Embryonic facial prominence (tissue), 1 donor: ENCODE results near the gene MAP3K15.

Experiments
- DNase-seq: peaks from one replicate; pipeline ENCODE4 v3.0.0-alpha.2; 2016; ENCODE audit errors: extremely low spot score

MAP3K15 gene

DNA sequence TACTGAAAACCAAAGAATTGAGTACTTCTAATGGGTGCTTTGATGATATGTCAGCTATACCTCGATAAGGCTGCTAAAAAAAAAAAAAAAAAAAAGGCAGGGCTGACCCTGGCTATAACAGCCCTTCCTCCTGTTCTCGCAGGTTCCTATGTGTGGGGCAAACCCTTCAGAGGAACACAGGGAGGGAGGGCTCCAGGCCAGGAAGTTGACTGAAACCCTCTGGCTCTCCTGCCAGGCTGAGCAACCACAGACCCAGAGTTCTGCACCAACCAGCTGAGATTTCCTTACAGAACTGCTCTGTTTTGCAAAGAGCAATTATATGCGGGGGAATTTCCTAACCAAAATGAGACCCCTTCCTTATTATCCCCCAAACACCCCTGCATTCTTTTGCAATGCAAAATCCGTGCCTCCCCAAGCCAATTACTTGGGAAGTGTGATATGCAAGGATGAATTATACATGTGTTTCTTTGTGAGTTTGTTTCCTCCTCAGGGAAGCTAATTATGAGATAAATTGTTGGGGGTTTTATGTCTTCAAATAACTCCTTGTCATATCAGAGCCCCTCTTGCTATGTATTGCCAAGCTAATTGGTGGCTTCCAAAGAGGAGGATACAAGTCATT, 126.0 kb downstream of the MAP3K15 start:
- no peak for DNase-seq

DNA sequence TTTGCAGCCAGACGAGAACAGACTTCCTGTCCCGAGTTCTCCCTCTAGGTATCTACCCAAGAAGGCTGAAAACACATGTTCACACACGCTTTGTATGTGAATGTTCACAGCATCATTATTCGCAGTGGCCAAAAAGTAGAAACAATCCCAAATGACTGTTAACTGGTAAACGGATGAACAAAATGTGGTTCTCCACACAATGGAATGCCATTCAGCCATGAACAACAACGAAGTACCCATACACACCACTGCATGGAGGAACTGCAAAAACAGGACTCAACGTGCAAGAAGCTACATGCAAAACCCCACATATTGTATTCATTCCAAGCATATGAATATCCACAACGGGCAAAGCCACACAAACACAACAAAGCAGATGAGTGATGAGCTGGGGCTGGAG, 126.6 kb downstream of the MAP3K15 start:
- DNase-seq: no peak

DNA sequence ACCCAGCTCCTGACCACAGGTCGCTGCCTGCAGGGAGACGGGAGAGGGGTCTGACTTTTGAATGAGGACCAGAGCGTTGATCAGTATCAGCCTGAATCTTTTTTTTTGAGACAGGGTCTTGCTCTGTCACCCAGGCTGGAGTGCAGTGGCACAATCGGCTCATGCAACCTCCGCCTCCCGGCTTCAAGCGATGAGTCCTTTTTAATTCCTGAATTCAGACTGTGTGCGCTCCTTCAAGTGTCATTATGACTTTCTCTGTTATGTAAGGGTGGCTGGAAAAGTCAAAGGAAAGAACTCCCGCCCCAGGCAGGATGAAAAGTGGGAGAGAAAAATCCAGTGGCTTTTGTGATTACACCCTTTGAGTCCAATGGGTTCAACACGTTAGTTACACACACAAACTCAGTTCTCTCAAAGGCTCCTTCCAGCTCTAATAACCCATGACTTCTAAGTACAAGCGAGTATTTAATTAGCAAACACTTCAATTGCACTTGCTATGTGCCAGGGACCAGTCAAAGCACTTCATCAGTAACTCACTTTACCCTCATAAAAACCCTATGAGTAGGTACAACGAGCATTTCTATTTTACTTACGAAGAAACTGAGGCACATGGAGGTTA, 127.1 kb downstream of the MAP3K15 start:
- no peak for DNase-seq

DNA sequence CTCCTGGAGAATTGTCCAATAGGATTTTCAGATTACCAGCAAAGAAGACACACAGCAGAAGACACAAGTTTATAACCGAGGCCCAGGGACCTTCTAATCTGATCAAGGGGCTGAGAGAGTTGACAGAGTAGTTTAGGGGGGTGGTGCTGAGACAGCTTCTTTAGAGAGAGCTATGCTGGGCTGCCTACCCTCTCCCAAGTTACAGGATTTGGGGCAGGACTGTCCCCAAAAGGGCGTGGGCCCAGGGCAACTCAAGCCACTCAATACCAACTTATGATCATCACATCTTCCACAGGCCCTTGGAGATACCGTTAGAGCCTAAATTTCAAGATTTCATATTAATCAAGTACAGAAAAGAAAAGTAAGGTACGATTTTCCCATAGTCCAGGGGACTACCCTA, 128.6 kb downstream of the MAP3K15 start:
- DNase-seq: no peak

DNA sequence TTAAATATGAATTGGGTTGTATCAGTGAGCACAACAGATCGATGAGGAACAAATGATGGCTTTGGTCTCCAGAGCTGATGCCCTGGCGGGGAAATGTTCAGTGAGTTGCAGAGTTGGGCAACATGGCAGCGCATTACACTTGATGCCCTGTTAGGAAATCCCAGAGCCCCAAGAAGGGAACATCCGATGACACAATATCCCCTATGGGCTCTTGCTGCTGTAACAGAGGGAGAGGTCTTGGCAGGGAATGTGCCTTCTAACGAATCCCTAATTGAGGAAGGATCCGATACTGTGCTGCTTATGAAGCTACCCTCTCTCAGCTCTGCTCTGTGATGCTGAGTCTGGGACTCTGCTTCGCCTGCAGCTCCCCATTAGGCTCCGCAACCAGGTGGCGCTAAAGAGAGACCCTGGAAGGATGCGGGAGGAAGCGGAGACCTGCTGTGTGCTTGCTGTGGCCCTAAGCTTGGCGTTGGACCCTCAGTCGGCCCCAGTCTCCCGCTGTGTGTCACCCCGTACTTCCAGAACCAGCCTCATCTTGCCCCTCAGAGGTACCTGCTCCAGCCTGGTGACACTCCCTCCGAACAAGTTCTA, 132.7 kb downstream of the MAP3K15 start:
- DNase-seq: no peak

DNA sequence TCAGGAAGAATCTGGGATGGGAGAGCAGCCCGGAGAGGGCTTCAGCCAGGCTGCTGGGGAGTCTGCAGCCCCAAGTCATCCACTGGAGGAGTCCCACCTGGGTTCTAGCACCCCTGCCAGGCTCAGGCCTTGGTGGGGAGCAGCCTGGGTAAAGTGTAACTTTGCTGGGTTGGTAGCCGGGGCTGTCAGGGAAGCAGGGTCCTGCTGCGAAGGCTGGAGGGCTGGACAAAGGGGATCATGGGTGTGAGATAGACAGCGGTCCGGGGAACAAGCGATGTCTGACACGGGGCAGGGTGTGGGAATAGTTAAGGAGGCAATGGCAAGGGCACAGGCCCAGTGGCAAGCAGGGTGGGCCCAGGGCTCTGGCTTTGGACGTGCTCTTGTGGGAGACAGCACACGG, 134.0 kb downstream of the MAP3K15 start:
- no peak for DNase-seq

DNA sequence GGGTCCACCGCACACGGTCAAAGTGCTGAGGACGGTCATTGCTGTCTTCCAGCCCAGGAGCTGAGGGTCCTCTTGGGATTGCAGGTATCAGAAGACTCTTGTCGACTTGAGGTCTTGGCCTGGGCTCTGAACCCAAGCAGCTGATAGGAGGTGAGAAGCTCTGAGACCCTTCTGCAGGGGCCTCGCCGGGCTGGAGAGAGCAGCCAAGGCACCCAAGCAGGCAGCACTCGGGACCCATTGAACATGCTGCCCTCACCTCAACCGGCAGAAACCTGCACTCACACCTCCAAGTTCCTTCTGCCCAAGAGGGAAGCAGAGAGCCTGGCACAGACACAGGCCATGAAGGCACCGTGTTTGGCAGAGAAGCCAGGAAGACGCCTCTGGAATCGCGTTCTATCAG, 137.5 kb downstream of the MAP3K15 start:
- no peak for DNase-seq

DNA sequence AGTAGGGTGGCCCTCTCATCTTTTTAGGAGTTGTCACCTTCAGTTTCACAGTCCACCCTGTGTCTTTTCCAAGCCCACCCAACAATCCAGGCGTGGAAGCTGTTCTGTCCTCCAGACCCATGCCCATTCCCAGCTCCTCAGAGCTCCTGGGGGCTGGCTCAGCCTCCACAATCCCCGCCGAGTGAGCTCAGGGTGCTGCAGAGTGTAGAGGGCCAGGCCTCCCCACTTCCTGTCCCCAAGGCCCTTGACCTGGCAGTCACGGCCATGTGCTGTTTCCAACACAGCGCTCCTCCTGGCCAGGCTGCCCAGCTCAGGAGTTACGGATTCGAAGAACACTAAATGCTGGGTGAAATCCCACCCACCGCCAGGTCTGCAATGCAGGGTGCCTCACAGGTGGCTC, 139.8 kb downstream of the MAP3K15 start:
- no peak for DNase-seq

DNA sequence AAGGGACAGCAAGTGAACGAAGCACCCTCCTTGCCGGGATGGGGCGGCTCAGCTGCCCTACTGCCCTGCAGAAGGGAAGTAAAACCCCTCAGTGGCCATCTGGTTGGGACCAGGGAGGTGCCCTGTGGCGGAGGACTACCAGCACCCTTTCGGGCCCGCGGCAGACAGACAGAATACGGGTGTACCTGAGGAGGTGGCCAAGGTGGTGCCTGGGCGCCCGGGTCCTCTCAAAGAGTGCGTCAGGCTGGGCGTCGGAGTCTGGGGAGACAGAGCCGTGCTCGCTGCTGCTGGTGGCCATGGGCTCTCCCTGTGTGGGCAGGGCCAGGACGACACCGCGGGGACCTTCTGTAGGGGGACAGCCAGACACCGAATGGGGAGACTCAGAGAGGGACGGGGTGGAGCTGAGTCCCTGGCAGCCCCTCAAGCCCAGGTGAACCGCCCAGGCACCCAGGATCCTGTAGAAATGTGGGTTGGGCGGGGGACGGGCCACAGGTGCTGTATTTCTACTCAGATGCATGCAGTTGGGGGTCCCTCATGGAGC, 141.9 kb downstream of the MAP3K15 start:
- DNase-seq: no peak

DNA sequence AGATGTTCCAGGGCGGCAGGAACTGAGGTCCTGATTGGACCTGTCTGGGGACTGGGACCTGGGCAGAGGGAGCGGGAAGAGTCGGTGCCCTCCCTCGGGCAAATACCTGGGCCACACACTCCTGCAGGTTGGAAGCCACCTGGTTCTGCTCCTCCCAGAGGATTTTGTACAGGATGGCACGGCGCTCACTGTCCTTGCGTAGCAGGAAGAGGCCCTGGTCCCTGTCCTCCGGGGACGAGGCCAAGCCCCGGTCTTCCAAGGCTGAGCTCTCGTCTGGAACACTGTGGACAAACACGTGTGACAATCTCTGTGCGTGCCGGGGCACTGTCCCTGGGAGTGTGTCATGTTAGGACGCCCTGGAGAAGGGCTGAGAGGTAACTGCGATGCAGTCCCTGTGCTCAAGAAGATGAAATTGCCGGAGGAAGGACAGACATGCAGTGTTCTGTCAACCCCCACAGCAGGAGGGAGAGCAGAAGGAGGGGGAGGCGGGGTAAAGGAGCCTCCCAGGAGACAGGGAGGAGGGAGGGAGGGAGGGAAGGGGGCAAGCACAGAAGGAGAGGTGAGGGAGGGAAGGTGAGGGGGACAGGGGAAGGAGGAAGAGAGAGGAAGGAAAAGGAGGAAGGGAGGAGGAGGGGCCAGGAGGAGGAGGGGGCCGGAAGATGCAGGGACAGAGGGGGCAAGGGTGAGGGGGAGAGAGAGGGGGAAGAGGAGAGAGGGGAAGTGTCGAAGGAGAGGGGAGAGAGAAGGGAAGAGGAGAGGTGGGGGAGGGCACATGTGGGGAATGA, 142.6 kb downstream of the MAP3K15 start:
- no peak for DNase-seq

DNA sequence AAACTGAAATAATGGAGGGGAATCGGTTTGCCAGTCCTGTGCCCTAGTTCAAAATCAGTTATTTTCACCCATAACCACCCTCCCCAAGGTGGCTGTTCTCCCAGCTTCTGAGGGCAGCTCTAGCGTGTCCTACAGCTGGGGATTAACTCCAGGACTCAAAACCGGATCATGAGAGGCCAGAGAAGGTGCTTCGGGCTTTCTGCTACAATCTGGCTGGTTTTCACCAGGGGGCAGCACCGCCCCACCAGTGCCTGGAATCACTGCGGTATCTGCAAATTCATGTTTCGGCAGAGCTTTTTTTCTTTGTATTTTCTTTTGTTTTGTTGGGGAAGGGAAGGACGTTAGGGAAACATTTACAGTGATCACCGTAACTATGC, 143.2 kb downstream of the MAP3K15 start:
- DNase-seq: peak; percentile 56

DNA sequence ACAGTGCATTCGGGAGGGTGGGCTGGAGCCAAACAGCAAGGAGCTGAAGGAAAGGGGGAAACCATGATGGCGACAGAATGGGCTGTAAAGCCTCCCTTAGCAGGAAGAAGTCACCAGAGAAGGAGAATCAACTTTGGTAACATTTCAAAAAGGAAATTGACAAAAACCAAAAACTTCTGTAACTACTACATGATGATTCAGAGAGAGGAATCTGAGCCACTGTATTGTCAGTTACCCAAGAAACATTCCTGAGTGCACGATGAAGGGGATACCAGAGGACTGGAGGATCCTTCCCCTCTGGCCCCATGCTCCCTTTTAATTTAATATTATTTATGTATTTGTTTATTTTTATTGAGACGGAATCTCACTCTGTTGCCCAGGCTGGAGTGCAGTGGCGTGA, 145.2 kb downstream of the MAP3K15 start:
- no peak for DNase-seq

DNA sequence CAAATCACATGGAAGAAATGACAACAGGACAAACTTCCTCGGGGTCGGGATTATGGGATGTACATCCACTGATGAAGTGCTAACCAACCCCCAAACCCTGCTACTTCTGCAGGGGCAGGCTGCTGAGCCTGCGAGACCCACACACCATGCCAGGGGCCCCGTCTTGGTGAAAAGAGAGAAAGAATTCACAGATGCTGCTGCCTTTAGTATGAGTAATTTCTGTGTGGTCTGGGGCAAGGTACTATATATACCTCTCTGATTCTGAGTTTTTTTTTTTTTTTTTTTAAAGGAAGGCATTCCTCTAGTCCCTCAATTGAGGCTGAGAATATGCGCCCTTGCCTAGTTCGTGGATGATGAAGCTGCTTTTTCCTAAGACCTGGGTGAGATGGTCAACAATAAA, 146.7 kb downstream of the MAP3K15 start:
- DNase-seq: no peak

DNA sequence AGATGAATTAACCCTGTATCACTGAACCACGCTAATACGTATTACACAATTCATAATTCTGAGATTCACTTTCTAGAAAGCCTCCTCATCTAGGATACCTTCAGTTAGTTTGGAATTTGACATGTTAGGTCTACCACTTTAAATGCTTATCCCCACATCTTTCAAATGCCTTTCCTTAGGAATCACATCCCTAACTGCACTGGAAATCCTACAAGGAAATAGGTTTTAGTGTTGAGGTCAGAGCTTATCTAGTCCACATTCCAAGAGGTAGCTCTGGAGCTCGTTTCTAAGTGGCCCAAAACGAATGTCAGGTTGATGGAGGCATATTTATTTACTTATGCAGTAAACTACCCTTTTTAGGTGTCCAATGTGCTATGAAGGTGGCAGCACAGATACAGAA, 153.6 kb downstream of the MAP3K15 start:
- no peak for DNase-seq

DNA sequence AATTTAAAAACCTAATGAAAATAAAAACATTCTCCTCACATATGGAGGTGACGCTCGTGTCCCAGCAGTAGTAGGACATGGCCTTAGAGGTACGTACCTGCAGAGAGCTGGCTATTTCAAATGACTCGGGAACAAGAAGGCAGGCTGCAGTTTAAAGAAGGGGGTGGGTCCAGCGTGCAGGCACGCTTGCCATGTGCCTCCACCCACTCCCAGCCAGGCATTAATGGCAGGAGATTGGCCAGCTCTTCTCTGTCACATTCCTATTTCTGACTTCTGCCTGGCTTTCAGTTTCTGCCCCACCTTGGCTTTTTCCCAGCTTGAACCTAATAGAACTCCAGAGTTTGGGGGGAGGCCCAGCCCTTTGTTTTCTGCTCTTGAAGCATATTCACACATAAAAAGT, 154.4 kb downstream of the MAP3K15 start:
- DNase-seq: no peak

DNA sequence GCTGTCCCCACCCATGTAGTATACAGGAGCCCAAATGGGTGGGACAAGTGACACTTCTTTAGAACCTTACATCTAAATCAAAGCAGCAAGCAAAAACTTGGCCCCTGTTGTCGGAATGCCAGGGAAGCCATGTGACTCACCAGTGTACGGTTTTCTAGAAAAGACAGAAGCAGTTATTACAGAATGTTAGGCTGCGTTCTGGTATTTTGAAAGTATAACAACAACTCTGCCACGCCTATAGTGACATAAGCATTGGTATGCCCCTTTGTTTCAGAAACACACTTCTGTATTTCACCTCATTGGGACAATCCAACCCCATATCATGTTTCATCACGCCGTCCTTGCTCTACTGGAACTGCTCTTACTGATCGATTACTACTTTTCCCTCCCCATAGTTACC, 156.8 kb downstream of the MAP3K15 start:
- DNase-seq: no peak

DNA sequence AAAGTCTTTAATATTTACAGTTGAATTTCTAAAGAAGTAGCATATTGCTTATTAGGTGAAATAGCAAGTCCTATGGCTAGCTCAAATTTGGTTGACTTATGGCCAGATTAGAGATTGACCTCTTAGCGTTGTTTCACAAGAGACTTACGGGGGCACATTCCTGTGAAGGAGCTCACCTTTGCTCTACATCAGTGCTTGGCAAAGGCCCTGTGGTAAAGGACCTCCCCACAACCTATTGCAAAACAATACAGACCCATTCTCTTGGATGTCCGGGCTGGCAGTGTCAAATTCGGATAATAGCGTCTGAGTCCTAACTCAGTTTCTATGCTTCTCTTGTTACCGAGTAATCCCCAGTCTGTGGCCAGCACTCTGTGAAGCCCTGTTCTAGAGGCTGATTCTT, 160.7 kb downstream of the MAP3K15 start:
- DNase-seq: no peak

DNA sequence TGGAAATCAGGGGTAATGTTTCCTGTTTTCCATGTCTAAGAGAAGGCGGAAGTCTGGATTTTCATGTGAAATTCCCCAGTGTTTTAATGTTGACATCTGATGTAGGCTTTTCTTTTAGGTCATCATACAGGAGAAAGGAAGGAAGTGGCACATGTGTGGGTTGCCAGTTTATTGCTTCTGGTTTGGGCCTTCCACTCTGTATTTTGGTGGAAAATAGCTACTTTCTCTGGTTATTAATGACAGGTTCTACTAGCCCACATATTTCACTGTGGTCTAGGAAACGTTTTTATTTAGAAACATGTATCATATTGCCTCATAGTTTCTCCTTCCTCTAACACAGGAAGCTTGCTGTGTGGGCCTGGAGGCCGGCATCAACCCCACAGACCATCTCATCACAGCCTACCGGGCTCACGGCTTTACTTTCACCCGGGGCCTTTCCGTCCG, 164.3 kb downstream of the MAP3K15 start:
- no peak for DNase-seq

DNA sequence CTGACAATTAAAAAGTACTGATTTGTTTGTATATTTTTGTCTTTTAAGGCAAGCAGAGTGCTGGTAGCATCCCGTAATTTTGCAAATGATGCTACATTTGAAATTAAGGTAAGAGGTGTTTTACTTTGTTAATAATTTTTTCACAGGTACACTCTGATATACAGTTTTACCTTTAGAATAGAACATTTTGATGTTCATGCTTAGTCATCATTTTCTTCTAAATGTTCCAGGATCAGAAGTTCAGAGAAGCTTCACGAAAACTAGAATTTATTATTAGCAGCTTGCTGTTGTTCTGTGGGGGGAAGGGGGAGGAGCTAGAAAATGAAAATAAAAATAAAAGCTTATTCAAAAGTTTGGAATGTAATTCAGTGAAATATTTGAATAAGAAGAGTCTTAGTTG, 166.0 kb downstream of the MAP3K15 start:
- no peak for DNase-seq

DNA sequence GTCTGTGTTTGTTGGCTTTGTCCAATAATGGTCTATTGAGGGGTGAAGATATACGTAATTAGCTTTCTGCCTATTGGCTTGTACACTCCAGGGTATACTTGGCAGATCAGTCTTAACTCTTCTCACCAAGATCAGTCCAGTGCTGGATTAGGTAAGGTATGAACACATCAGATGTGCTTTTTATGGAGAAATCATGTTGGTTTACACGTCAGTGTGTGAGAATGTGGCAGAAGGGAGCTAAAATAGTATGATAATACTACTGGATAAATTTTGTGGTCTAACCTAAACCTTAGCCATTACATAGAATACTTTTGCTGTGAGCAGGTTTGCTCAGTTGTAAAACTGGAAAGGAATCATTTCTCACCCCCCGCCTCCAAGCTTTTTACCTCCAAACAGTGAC, 167.4 kb downstream of the MAP3K15 start:
- DNase-seq: no peak

DNA sequence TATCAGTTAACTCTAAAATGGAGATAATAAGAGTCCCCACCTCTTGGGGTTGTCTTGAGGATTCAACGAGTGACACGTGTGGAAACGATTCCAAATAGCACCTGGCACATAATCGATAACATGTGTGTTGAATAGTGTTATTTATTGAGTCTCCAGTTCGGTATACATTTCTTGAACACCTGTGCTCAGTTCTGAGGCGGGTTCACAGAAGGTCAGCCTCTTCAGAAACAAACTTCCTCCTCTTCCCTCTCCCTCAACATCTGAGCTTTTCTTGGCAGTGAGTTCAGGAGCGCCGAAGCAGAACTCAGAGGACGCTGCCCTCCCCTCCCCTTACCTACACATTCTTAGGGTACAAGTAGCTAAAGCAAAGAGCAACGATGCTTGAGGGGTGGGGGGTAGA, 170.6 kb downstream of the MAP3K15 start:
- DNase-seq: no peak

DNA sequence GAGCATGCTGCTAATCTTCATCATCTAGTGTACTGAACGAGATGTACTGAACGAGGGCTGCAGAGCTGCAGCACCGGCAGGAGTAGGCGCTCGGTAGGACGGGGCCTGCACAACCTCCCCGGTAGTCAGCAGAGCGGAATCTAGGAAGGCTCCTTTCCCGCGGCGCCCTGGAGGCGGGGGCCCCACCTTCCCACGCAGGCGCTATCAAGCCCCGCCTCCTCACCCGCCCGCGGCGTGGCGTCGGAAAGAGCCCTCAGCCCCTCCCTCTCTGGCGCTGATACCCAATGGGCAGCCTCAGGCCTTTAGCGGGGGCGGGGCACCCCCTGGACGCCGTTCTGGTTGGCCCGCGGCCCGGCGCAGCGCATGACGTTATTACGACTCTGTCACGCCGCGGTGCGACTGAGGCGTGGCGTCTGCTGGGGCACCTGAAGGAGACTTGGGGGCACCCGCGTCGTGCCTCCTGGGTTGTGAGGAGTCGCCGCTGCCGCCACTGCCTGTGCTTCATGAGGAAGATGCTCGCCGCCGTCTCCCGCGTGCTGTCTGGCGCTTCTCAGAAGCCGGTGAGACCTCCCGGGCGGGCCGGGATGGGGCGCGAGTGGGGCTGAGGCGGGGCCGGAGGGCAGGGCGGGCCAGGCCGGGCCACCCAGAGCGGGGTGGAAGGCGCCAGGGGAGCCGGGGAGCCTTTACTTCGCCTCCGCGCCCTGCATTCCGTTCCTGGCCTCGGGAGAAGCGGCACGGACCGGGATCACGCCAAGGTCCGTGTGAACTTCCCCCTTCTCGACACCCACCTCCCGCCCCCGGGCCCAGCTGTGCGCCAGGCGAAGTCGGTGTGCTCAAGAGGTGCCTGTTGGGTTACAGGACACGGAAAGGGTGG, 171.5 kb downstream of the MAP3K15 start, which contains the start of gene PDHA1:
Gene PDHA1 (plus strand): TSS at position 393 of the 874 bp plus-strand sequence. CDS start 111 bp downstream, at position 504.
- DNase-seq: peak; percentile 84
